ENCODE results near the gene KRT7.

KRT7 gene

GRCh38 chr12:52258335-52258901 is 25.4 kb downstream of the KRT7 start:
- DNase-seq: no peak

GRCh38 chr12:52259657-52260243 is 26.7 kb downstream of the KRT7 start:
- DNase-seq: peak; percentile 93

- DNase-seq: peak; percentile 59
Observed at GRCh38 chr12:52260361-52261207, 27.5 kb downstream of the KRT7 start.

- DNase-seq: no peak
Observed at GRCh38 chr12:52261208-52261484, 28.1 kb downstream of the KRT7 start.

GRCh38 chr12:52262286-52262685 is 29.2 kb downstream of the KRT7 start:
- no peak for DNase-seq

GRCh38 chr12:52263761-52264434 is 30.9 kb downstream of the KRT7 start:
- no peak for DNase-seq

- DNase-seq: no peak
Observed at GRCh38 chr12:52264435-52264825, 31.4 kb downstream of the KRT7 start.

- DNase-seq: peak; percentile 63
Observed at GRCh38 chr12:52266514-52266913, 33.5 kb downstream of the KRT7 start.

GRCh38 chr12:52267266-52267665 is 34.2 kb downstream of the KRT7 start:
- no peak for DNase-seq

- DNase-seq: no peak
Observed at GRCh38 chr12:52267699-52268098, 34.7 kb downstream of the KRT7 start.

GRCh38 chr12:52268212-52268611 is 35.2 kb downstream of the KRT7 start:
- no peak for DNase-seq

GRCh38 chr12:52270541-52271070 is 37.6 kb downstream of the KRT7 start:
- DNase-seq: no peak

GRCh38 chr12:52271158-52271557 is 38.1 kb downstream of the KRT7 start:
- DNase-seq: no peak

GRCh38 chr12:52274521-52275120 is 41.6 kb downstream of the KRT7 start, which contains the start of gene KRT86:
Gene KRT86, plus strand, starts transcription at chr12:52274645. Its CDS starts 27,272 bp downstream, at chr12:52301917.
- no peak for DNase-seq

- no peak for DNase-seq
Observed at GRCh38 chr12:52275686-52276085, 42.6 kb downstream of the KRT7 start.

GRCh38 chr12:52277486-52278245 is 44.6 kb downstream of the KRT7 start:
- DNase-seq: no peak

- peak; percentile 82 for DNase-seq
Observed at GRCh38 chr12:52278575-52279421, 45.8 kb downstream of the KRT7 start.

GRCh38 chr12:52279422-52280318 is 46.6 kb downstream of the KRT7 start:
- peak; percentile 21 for DNase-seq

GRCh38 chr12:52280319-52280795 is 47.3 kb downstream of the KRT7 start:
- peak; percentile 66 for DNase-seq

All from NCI-H69 (cell line).